Psoas muscle (tissue), 8 donors: Measurements from ENCODE around the gene RMI2. TPM values are rescaled to one million over a fixed set of nuclear protein-coding genes. Genes with fewer than 3 reads are reported as not detected.
"Not testable (repeated sequence)": the region's sequence is repeated elsewhere in the genome, so short reads cannot be mapped to it uniquely, and the experiment has no call there.

Source experiments
- ATAC-seq, 4 donors: fragments of 200-7000 bp; cut with Tn5 transposase; one replicate each; pipeline ENCODE4 v1.9.1; 2020; ENCODE audit warnings: moderate library complexity in 3 of 4, mild to moderate bottlenecking in 2 of 4
- DNase-seq, 2 donors: peaks; one replicate each; pipeline ENCODE4 v3.0.0-alpha.2; 2020
- H3K27ac ChIP-seq: fragments of 200-600 bp; one replicate; pipeline ENCODE4 v1.8.0; 2022
- H3K27me3 ChIP-seq, 3 donors: fragments of 200-600 bp in 1 of 3; one replicate each; pipeline versions ENCODE4 v1.6.1 to v1.8.0; 2013 to 2022; ENCODE audit warnings: low read length in 2 of 3, mild to moderate bottlenecking in 2 of 3, moderate library complexity in 1 of 3; ENCODE audit not compliant: insufficient read depth in 3 of 3
- H3K36me3 ChIP-seq, 2 donors: fragments of 200-600 bp in 1 of 2; one replicate each; pipeline versions ENCODE4 v1.6.1 to v1.8.0; 2013 to 2022; ENCODE audit warnings: low read depth in 1 of 2, mild to moderate bottlenecking in 1 of 2, moderate library complexity in 1 of 2; ENCODE audit not compliant: insufficient read depth in 1 of 2
- H3K4me1 ChIP-seq: fragments of 200-600 bp; one replicate; pipeline ENCODE4 v1.8.0; 2022
- H3K4me3 ChIP-seq: fragments of 200-600 bp; one replicate; pipeline ENCODE4 v1.8.0; 2022; ENCODE audit warnings: mild to moderate bottlenecking
- H3K9me3 ChIP-seq: fragments of 200-600 bp; one replicate; pipeline ENCODE4 v1.8.0; 2022
- CTCF ChIP-seq: fragments of 200-600 bp; IDR thresholded peaks from one replicate; pipeline ENCODE4 v1.8.0; 2022; ENCODE audit warnings: antibody characterized with exemption
- WGBS, 3 donors: extraction: QIAGEN DNeasy Blood & Tissue Kit; methylation state at CpG; one replicate each; pipeline versions ENCODE4 v1.1.6 to v1.1.7; 2013; 5-methylcytosine and 5-hydroxymethylcytosine counted together
- intact Hi-C, 2 donors: fragments of 100-400 bp; cut with DNase I; formaldehyde crosslinking; loops; one replicate each; pipeline versions ENCODE4 v1.11.0 to v1.14.2; 2022
- polyA plus RNA-seq, 3 donors: library from polyadenylated mRNA; stranded (reverse); fragments of 200-250 nt; gene quantifications; one replicate each; pipeline ENCODE4 v1.2.3, GENCODE V29; 2013
- total RNA-seq, 4 donors: library from RNA; stranded (reverse); fragmentation: NEBNext Ultra II Directional in 2 of 4; extraction: Animal tissue kit (Norgen Biotek cat#: 25700) in 2 of 4; gene quantifications; one replicate each; pipeline versions ENCODE4 v1.2.1 to v1.2.4, GENCODE V29; 2021 to 2023
- donor health status: healthy with polysubstance abuse.
- donor health status: DM: no; HTN: no; CAD: no; lungs with moderate emphysema.
- donor health status: Bipolar disorder and iron deficiency.
- donor health status: healthy.
- donor health status: DM: yes; HTN: yes; CAD: no.
- donor health status: DM: no; HTN: no; CAD: no.
- donor health status: DM: no; HTN: no; CAD: no.
- donor health status: DM: yes; HTN: yes; CAD: no.

The RMI2 gene
- total and polyA plus RNA-seq, 7 donors, result 0.11 to 0.64 (median 0.23) TPM; not detected in 2

- H3K4me1 ChIP-seq, result no peaks in the 10 kb centered on the region
- peaks cover 0 to 7% (median 0%) of the 10 kb centered on the region in 3 donors for H3K27me3 ChIP-seq
- DNase-seq (no peak), ATAC-seq (no peak)
- TF ChIP-seq CTCF, result no peak
- no peaks in the 10 kb centered on the region for H3K9me3 ChIP-seq
- no peak overlapping the region for H3K4me3 ChIP-seq
- intact Hi-C loops, result no loop called here
- H3K36me3 ChIP-seq, result no peaks in the 10 kb centered on the region
- no peak overlapping the region for H3K27ac ChIP-seq
- 63 to 83% (median 76%) methylated on average over 7 of the region's 7 CpGs for WGBS, 3 donors
Observed at GRCh38 chr16:11363927-11364258, 18.6 kb downstream of the RMI2 start.

GRCh38 chr16:11367483-11367906 lies 22.2 kb downstream of the RMI2 start:
- Histone ChIP-seq H3K4me1 (no peaks in the 10 kb centered on the region), H3K27me3 (no peaks in the 10 kb centered on the region), H3K27ac (no peak overlapping the region), H3K4me3 (no peak overlapping the region), H3K36me3 (no peaks in the 10 kb centered on the region), H3K9me3 (no peaks in the 10 kb centered on the region)
- WGBS, 3 donors, result 82 to 86% (median 84%) methylated on average over 5 of the region's 5 CpGs
- DNase-seq (no peak), ATAC-seq (no peak)
- intact Hi-C loops, result no loop called here
- no peak for TF ChIP-seq CTCF

DNA sequence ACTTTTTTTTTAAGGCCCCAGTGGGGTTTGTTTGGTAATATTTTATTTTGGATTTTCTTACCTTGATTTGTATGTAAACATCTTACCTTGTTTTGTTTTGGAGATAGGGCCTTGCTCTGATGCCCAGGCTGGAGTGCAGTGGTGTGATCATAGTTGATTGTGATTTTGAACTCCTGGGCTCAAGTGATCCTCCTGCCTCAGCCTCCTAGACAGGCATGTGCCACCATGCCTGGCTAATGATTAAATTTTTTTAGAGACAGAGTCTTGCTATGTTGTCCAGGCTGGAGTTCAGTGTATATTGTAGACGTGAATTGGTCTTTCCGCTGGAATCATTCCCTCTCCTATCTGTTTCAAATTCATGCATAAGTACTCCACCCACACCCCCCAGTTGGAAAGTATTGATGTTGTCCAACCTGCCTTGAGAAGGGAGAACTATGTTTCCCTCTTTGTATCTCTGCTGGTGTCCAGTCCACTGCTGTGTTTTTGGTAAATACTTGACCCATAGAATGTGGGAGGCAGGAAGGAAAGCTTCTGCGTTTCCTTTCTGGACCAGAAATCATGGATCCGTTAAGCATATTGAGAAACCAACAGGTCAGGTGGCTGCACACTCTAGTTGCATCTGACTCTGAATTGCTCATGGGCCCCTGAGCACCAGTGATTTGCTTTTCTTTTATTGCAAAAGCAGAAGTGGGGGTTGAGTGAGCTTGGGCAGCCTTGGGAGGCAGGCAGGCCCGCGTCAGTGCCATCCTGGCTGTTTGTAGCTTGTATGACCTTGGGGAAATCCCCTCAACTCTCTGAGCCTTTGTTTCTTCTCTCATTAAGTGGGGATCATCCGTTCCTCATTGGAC lies 25.0 kb downstream of the RMI2 start:
- Histone ChIP-seq H3K9me3 (no peaks in the 10 kb centered on the region), H3K27me3 (no peaks in the 10 kb centered on the region), H3K4me1 (no peaks in the 10 kb centered on the region), H3K36me3 (no peaks in the 10 kb centered on the region), H3K27ac (no peak overlapping the region), H3K4me3 (no peak overlapping the region)
- no peak for DNase-seq
- TF ChIP-seq CTCF, result no peak
- no peak for ATAC-seq
- intact Hi-C loops, result no loop called here
- 65 to 76% (median 65%) methylated on average over 7 of the region's 7 CpGs for WGBS, 3 donors

DNA sequence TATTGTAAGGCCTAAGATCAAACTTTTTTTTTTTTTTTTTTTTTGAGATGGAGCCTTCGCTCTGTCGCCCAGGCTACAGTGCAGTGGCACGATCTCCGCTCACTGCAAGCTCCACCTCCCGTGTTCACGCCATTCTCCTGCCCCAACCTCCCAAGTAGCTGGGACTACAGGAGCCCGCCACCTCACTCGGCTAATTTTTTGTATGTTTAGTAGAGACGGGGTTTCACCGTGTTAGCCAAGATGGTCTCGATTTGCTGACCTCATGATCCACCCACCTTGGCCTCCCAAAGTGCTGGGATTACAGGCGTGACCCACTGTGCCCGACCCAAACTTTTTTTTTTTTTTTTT lies 25.6 kb downstream of the RMI2 start:
- WGBS, 3 donors, result 80 to 88% (median 81%) methylated on average over 13 of the region's 13 CpGs
- H3K27ac ChIP-seq, H3K36me3 ChIP-seq, H3K27me3 ChIP-seq, H3K4me1 ChIP-seq, H3K9me3 ChIP-seq, intact Hi-C loops, H3K4me3 ChIP-seq, ATAC-seq, DNase-seq: not testable (repeated sequence)

DNA sequence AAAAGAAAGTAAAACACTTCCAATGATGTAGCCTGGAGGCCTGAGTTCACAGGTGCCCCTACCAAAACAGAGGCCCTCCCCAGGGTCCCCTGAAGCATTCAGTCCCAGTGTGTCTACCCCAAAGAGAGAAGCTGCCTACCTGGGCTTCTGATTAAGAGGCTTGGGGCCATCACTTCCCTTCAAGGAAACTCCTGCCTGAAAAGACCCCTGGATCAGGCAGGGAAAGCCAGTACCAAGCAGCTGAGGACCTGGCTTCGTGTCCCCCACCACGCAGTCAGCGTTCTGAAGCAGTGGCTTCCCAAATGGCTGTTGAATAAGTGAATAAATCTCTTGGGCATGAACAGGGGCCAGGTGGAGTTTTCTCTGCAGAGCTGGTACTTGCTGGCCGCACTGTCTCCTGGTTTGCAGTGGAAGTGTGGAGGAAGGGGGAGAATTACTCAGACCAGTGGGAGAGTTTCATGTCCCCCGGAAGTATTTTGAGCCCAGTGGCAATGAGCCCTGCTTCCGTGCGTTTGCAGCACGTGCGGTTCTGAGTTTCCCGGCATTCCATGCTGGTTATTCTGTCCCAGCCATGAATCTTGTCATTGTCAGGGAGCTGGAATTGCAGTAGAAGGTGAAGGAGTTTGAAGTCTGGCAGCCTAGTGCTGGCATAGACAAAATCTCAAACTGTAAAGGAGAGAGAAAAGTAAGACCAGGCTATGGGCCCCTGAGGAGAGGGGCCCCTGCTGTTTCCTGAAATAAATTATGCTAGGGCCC lies 27.0 kb downstream of the RMI2 start:
- ATAC-seq (no peak), DNase-seq (no peak)
- intact Hi-C loops, result no loop called here
- TF ChIP-seq CTCF, result no peak
- Histone ChIP-seq H3K36me3 (no peaks in the 10 kb centered on the region), H3K4me1 (no peaks in the 10 kb centered on the region), H3K9me3 (no peaks in the 10 kb centered on the region), H3K27ac (no peak overlapping the region), H3K4me3 (no peak overlapping the region), H3K27me3 (no peaks in the 10 kb centered on the region)
- WGBS, 3 donors, result 64 to 73% (median 64%) methylated on average over 10 of the region's 10 CpGs
